HCT116 (cell line): Measurements from ENCODE around the gene ARFGAP3. TPM values are rescaled to one million over a fixed set of nuclear protein-coding genes. Genes with fewer than 3 reads are reported as not detected.

ENCODE experiments used
- ATAC-seq: fragments of 200-7000 bp; cut with Tn5 transposase; 2 replicates; pipeline ENCODE4 v1.9.1; 2020; ENCODE audit warnings: mild to moderate bottlenecking, moderate library complexity
- BruUV-seq: library from RNA; stranded (reverse); fragments of 400-500 nt; replicated peaks from 2 replicates; lab custom pipeline; 2021; lab: Mats Ljungman, UMichigan
- CTCF ChIA-PET: fragments of 300-600 bp; sonication (Branson Sonifier 250); formaldehyde crosslinking; loops from one replicate; lab custom pipeline; 2021; ENCODE audit warnings: antibody characterized with exemption; lab: Charles Lee
- POLR2A ChIA-PET: fragments of 300-600, 350-600 bp; sonication (Branson Sonifier 250); formaldehyde crosslinking; loops from one replicate; lab custom pipeline; 2021; ENCODE audit warnings: antibody characterized with exemption; lab: Charles Lee
- RAD21 ChIA-PET, 2 experiments: fragments of 300-600 bp; sonication (Branson Sonifier 250); formaldehyde crosslinking; loops; one replicate each; lab custom pipeline; 2023; ENCODE audit warnings: low total read pairs in 2 of 2; ENCODE audit not compliant: uncharacterized antibody in 2 of 2, unreplicated experiment in 2 of 2, low non-redundant PET in 1 of 2; lab: Charles Lee
- DNase-seq: peaks from one replicate; pipeline ENCODE4 v3.0.0-alpha.2; 2010; ENCODE audit warnings: low read depth, low spot score
- H2AFZ ChIP-seq: fragments of 200-600 bp; shearing (Covaris generic), sonication (generic); 2 replicates; pipeline ENCODE4 v1.6.1; 2017; ENCODE audit warnings: low read depth, mixed run types, mixed read lengths, antibody characterized with exemption, low read length; ENCODE audit not compliant: poor library complexity, severe bottlenecking
- H3K27ac ChIP-seq: 2 replicates; pipeline ENCODE4 v1.5.1; 2012; ENCODE audit warnings: low read depth, low read length
- H3K27me3 ChIP-seq: fragments of 200-600 bp; sonication (generic); 2 replicates; pipeline ENCODE4 v1.6.1; 2016; ENCODE audit warnings: mixed run types, low read length, mixed read lengths; ENCODE audit not compliant: insufficient read depth
- H3K36me3 ChIP-seq, 2 experiments: fragments of 200-500 bp in 1 of 2; fragments of 200-600 bp in 1 of 2; sonication (Bioruptor generic) in 1 of 2; sonication (generic) in 1 of 2; 2 replicates each; pipeline versions ENCODE4 v1.5.1 to v1.6.1; 2014 to 2016; ENCODE audit warnings: low read length in 2 of 2, inconsistent platforms in 1 of 2, mixed read lengths in 1 of 2, mixed run types in 1 of 2; ENCODE audit not compliant: insufficient read depth in 2 of 2, control insufficient read depth in 1 of 2
- H3K4me1 ChIP-seq, 2 experiments: fragments of 200-600 bp in 1 of 2; sonication (generic) in 1 of 2; 2 replicates each; pipeline versions ENCODE4 v1.5.1 to v1.6.1; 2012 to 2017; ENCODE audit warnings: low read length in 2 of 2, inconsistent platforms in 1 of 2, mild to moderate bottlenecking in 1 of 2, mixed read lengths in 1 of 2, mixed run types in 1 of 2, moderate library complexity in 1 of 2; ENCODE audit not compliant: insufficient read depth in 2 of 2, control insufficient read depth in 1 of 2
- H3K4me2 ChIP-seq: fragments of 200-600 bp; sonication (generic); 2 replicates; pipeline ENCODE4 v1.6.1; 2017; ENCODE audit warnings: mixed run types, low read length, mixed read lengths
- H3K4me3 ChIP-seq, 2 experiments: fragments of 200-600 bp in 1 of 2; sonication (generic) in 1 of 2; replicated peaks in 1 of 2; 2 replicates each; pipeline ENCODE4 v1.5.1; 2011 to 2016; ENCODE audit warnings: low read length in 2 of 2, control low read depth in 1 of 2, low read depth in 1 of 2, mild to moderate bottlenecking in 1 of 2, mixed read lengths in 1 of 2, mixed run types in 1 of 2
- H3K79me2 ChIP-seq: fragments of 200-600 bp; sonication (generic); 2 replicates; pipeline ENCODE4 v1.6.1; 2017; ENCODE audit warnings: mild to moderate bottlenecking, mixed run types, low read length, moderate library complexity, mixed read lengths; ENCODE audit not compliant: insufficient read depth
- H3K9ac ChIP-seq: fragments of 200-600 bp; sonication (generic); 2 replicates; pipeline ENCODE4 v1.6.1; 2016; ENCODE audit warnings: low read length, mixed read lengths
- H3K9me2 ChIP-seq: fragments of 200-600 bp; sonication (generic), shearing (Covaris generic); 2 replicates; pipeline ENCODE4 v1.6.1; 2017; ENCODE audit warnings: mixed run types, mild to moderate bottlenecking, moderate library complexity; ENCODE audit not compliant: insufficient read depth
- H3K9me3 ChIP-seq, 2 experiments: fragments of 200-500 bp in 1 of 2; fragments of 200-600 bp in 1 of 2; sonication (Bioruptor generic) in 1 of 2; sonication (generic) in 1 of 2; 2 replicates each; pipeline ENCODE4 v1.6.1; 2014 to 2017; ENCODE audit warnings: low read length in 2 of 2, mixed read lengths in 2 of 2, inconsistent platforms in 1 of 2, low read depth in 1 of 2, mild to moderate bottlenecking in 1 of 2, mixed run types in 1 of 2, moderate library complexity in 1 of 2; ENCODE audit not compliant: control insufficient read depth in 1 of 2, insufficient read depth in 1 of 2
- H4K20me1 ChIP-seq: fragments of 200-600 bp; sonication (generic), shearing (Covaris generic); 2 replicates; pipeline ENCODE4 v1.6.1; 2017; ENCODE audit warnings: mixed run types, mild to moderate bottlenecking, moderate library complexity; ENCODE audit not compliant: insufficient read depth
- CBX3 ChIP-seq: IDR thresholded peaks from 2 replicates; pipeline ENCODE4 v1.6.1; 2012; ENCODE audit warnings: low read depth
- CEBPB ChIP-seq: IDR thresholded peaks from 2 replicates; pipeline ENCODE4 v1.6.1; 2012; ENCODE audit warnings: low read depth
- EGR1 ChIP-seq: IDR thresholded peaks from 2 replicates; pipeline ENCODE4 v1.6.1; 2012; ENCODE audit warnings: low read depth
- ELF1 ChIP-seq: IDR thresholded peaks from 2 replicates; pipeline ENCODE4 v1.6.1; 2012; ENCODE audit warnings: low read depth, borderline replicate concordance
- EZH2phosphoT487 ChIP-seq: fragments of 200-600 bp; IDR thresholded peaks from 2 replicates; pipeline ENCODE4 v1.6.1; 2018; ENCODE audit warnings: antibody characterized with exemption, borderline replicate concordance
- JUND ChIP-seq: IDR thresholded peaks from 2 replicates; pipeline ENCODE4 v1.6.1; 2012
- YY1 ChIP-seq: IDR thresholded peaks from 2 replicates; pipeline ENCODE4 v1.6.1; 2011; ENCODE audit warnings: low read length, low read depth, moderate library complexity, mild to moderate bottlenecking; ENCODE audit not compliant: insufficient replicate concordance; ENCODE audit errors: extremely low read depth
- intact Hi-C: fragments of 100-400 bp; cut with micrococcal nuclease; formaldehyde crosslinking; loops from 2 replicates; pipeline ENCODE4 v1.10.0; 2022
- total RNA-seq: library from RNA; stranded (reverse); gene quantifications from one replicate; pipeline ENCODE4 v1.2.1, GENCODE V29; 2021; ENCODE audit not compliant: unreplicated experiment
- TF ChIP-seq, protein P1 (sequence below): IDR thresholded peaks from 2 replicates; pipeline ENCODE4 v1.6.1; 2011; ENCODE audit warnings: mild to moderate bottlenecking, low read length, moderate library complexity; ENCODE audit not compliant: insufficient replicate concordance; ENCODE audit errors: extremely low read depth
- TF ChIP-seq, protein P2 (sequence below): IDR thresholded peaks from 2 replicates; pipeline ENCODE4 v1.6.1; 2012; ENCODE audit warnings: low read depth

The ARFGAP3 gene
- total RNA-seq, 1 experiment from 2014 or later = 15.4 TPM

GRCh38 chr22:42825796-42826195 lies 31.3 kb downstream of the ARFGAP3 start:
- intact Hi-C loops = no loop called here
- Histone ChIP-seq H3K36me3 (peaks cover 5 to 8% of the 10 kb centered on the region in 2 experiments; a peak in 2 of 4 replicates), H3K9ac (no peak overlapping the region), H3K4me2 (no peak overlapping the region), H3K27me3 (no peaks in the 10 kb centered on the region), H4K20me1 (no peaks in the 10 kb centered on the region), H3K9me2 (no peaks in the 10 kb centered on the region), H3K79me2 (no peaks in the 10 kb centered on the region), H3K27ac (no peak overlapping the region), H3K4me1 (no peaks in the 10 kb centered on the region), H3K4me3 (no peak overlapping the region), H2AFZ (no peak overlapping the region), H3K9me3 (no peaks in the 10 kb centered on the region; a peak in 1 of 4 replicates)
- ChIA-PET CTCF (interaction anchor here (1.0 kb wide), 1 partner anchor 11 kb away, joined by 3 read pairs; no protein-coding TSS in a partner anchor), POLR2A (no interaction called here), RAD21 (no interaction called here)
- DNase-seq = no peak
- TF ChIP-seq JUND (no peak), EZH2phosphoT487 (no peak), YY1 (no peak), EGR1 (no peak), CEBPB (no peak), CBX3 (no peak), ELF1 (no peak)
- TF ChIP-seq, protein P1, sequence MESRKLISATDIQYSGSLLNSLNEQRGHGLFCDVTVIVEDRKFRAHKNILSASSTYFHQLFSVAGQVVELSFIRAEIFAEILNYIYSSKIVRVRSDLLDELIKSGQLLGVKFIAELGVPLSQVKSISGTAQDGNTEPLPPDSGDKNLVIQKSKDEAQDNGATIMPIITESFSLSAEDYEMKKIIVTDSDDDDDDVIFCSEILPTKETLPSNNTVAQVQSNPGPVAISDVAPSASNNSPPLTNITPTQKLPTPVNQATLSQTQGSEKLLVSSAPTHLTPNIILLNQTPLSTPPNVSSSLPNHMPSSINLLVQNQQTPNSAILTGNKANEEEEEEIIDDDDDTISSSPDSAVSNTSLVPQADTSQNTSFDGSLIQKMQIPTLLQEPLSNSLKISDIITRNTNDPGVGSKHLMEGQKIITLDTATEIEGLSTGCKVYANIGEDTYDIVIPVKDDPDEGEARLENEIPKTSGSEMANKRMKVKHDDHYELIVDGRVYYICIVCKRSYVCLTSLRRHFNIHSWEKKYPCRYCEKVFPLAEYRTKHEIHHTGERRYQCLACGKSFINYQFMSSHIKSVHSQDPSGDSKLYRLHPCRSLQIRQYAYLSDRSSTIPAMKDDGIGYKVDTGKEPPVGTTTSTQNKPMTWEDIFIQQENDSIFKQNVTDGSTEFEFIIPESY = no peak
- TF ChIP-seq, protein P2, sequence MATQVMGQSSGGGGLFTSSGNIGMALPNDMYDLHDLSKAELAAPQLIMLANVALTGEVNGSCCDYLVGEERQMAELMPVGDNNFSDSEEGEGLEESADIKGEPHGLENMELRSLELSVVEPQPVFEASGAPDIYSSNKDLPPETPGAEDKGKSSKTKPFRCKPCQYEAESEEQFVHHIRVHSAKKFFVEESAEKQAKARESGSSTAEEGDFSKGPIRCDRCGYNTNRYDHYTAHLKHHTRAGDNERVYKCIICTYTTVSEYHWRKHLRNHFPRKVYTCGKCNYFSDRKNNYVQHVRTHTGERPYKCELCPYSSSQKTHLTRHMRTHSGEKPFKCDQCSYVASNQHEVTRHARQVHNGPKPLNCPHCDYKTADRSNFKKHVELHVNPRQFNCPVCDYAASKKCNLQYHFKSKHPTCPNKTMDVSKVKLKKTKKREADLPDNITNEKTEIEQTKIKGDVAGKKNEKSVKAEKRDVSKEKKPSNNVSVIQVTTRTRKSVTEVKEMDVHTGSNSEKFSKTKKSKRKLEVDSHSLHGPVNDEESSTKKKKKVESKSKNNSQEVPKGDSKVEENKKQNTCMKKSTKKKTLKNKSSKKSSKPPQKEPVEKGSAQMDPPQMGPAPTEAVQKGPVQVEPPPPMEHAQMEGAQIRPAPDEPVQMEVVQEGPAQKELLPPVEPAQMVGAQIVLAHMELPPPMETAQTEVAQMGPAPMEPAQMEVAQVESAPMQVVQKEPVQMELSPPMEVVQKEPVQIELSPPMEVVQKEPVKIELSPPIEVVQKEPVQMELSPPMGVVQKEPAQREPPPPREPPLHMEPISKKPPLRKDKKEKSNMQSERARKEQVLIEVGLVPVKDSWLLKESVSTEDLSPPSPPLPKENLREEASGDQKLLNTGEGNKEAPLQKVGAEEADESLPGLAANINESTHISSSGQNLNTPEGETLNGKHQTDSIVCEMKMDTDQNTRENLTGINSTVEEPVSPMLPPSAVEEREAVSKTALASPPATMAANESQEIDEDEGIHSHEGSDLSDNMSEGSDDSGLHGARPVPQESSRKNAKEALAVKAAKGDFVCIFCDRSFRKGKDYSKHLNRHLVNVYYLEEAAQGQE = no peak
- ATAC-seq = no peak
- no TSS peak for BruUV-seq
